HG02623 (cell line): Measurements from ENCODE around the gene KNCN.

Experiments
- ATAC-seq: cut with Tn5 transposase; IDR thresholded peaks from one replicate; pipeline ENCODE4 v1.9.1; 2021; ENCODE audit warnings: moderate library complexity; ENCODE audit not compliant: unreplicated experiment

KNCN gene

GRCh38 chr1:46525253-46525983 lies 26.0 kb downstream of the KNCN start:
- ATAC-seq, result no peak

DNA sequence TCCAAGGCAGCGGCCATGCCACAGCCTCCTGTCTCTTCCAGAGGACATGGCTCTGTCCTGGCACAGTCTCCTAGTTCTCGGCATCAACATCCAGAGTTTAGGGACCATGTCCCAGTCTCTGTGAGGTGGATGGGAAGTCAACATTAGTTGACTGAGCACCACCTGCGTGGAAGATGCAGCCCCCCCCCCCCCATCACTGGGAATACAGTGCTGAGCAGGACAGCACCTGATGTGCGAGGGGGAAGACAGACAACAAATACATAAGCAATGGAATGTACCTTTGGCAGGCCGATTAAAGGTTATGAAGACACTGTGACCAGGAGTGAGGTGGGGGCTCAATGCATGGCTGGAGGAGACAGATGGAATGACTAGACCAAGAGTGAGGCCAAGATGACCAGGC lies 26.6 kb downstream of the KNCN start:
- ATAC-seq, result no peak

- no peak for ATAC-seq
Observed at GRCh38 chr1:46523496-46524353, 27.7 kb downstream of the KNCN start.

DNA sequence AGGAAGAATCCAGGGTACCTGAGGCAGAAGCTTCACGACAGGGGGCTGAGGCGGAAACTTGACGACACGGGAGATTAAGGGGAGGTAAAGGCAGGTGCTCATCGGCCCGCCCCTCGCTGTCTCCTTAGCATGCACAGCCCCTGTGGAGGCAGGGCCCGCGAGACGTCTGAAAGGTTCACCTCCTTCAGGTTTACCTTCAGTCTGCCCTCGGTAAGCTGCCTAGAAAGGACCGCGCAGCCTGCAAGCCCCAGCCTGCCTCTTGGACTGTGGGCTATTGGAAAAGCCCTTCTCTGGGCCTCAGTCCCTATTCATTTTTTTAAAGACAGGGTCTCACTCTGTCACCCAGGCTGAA lies 28.5 kb downstream of the KNCN start:
- ATAC-seq, result no peak

- ATAC-seq, result no peak
Observed at GRCh38 chr1:46522184-46522968, 29.1 kb downstream of the KNCN start.

DNA sequence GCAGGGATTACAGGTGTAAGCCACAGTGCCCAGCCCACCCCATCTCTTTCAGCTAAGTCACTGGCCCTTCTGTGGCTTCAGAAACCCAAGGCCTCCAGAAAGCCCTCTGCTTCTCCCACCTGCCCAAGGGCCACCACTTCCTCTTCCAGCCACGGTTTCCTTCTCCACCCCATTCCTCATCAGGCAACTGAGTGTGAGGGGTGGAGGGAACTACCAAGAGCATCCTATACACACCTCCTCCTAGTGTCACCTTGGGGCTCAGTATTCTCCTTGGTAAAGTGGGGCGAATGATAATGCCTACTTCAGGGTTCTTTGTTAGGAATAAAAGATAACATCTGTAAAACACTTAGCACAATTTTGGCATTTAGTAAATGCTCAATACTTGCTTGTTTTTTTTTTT lies 30.0 kb downstream of the KNCN start:
- ATAC-seq, result no peak

- ATAC-seq, result no peak
Observed at GRCh38 chr1:46520063-46520911, 31.2 kb downstream of the KNCN start.

DNA sequence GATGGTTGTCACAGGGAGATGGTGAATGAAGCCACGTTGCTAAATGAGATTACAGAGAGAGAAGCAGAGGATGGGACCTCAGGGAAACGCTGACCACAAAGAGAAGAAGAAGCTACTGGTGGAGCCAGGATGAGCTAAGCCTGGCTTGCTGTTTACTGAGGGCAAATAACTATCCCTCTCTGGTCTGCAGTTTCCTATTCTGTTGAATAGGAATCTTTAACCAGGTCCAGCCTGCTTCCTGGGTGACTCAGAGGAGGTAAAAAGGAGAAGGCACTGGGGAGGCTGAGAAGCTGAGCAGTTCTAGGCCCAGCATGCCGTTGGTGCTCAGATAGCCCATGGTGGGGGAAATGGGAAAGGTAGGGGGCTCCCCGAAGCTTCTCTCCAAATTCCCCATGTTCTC lies 32.2 kb downstream of the KNCN start:
- ATAC-seq, result no peak

DNA sequence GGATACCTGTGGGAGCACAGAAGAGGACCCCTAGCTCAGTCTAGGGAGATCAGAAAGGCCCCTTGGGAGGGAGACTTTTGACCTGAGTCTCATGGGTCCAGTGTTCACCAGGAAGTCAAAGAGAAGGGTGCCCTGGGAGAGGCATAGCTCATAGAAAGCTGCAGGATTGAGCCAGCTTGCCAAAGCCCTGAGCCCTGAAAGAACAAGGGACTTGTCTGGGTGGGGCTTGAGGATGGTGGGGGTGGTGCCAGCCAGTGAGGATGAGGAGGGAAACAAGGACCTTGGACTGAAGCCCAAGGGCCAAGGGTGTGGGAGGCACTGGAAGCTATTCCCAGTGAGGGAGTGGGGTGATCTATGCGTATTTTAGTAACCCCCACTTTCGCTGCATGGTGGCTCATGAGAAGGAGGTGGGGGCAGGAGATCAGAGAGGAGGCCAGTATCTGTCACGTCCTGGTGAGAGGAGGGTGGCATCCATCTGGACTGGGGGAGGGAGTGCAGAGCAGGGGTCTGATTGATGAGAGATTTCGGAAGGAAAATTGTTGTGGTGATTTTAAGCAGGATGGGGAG lies 33.4 kb downstream of the KNCN start:
- no peak for ATAC-seq

- ATAC-seq, result no peak
Observed at GRCh38 chr1:46517010-46517600, 34.3 kb downstream of the KNCN start.

- no peak for ATAC-seq
Observed at GRCh38 chr1:46516200-46516950, 35.1 kb downstream of the KNCN start.

- no peak for ATAC-seq
Observed at GRCh38 chr1:46515576-46515975, 35.9 kb downstream of the KNCN start.

- no peak for ATAC-seq
Observed at GRCh38 chr1:46513536-46513935, 37.9 kb downstream of the KNCN start.

DNA sequence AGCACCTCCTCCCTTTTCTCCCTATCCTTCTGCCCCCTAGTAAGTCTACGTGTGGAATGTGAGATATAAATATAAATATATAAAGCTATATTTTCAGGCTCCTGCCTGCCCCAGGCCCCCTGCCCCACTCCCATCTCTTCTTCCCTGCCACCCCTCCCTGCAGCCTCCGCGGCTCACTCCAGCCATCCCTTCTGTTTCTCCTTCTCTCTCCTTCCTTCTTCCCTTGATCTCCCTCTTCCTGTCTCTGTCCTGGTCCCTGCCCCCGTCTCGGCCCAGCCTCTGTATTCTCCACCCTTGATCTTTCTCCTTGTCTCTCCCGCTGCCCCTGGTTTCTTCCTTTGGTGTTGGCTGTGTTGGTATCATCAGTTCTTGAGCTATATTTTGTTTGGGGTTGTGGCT lies 38.7 kb downstream of the KNCN start:
- ATAC-seq, result no peak

- no peak for ATAC-seq
Observed at GRCh38 chr1:46512135-46512791, 39.2 kb downstream of the KNCN start.

DNA sequence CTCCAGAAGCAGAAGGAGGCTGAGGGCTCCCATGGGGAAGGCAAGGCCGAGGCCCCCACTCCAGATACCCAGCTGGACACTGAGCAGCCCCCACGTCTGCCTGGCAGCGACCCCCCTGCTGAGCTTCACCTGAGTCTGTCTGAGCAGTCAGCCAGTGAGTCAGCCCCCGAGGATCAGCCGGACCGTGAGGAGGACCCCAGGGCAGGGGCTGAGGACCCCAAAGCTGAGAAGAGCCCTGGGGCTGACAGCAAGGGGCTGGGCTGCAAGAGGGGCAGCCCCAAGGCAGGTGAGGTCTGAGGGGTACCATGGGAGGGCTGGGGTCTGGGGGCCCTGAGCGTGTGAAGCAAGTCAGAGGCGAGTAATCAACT lies 40.5 kb downstream of the KNCN start:
- no peak for ATAC-seq

DNA sequence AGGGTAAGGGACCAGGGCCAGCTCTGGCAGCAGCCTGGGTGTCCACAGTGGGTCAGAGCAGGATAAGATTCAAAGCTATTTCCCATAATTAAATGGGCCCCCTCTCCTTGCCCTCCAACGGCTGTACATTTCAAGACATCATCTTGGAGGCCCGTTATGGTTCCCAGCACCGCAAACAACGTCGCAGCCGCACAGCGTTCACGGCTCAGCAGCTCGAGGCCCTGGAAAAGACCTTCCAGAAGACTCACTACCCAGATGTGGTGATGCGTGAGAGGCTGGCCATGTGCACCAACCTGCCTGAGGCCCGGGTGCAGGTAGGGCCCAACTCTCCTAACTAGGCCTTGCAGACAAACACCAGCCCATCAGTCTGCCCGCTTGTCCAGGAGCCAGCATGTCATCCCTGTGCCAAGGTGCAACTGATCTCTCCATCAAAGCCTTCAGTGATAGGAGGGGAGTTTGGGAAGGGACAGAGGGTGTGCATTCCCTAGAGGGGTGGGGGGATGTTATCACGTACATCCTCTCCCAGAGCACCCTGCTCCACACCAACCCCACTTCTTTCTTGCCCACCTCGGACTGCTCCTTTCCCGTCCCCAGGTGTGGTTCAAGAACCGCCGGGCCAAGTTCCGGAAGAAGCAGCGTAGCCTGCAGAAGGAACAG lies 41.0 kb downstream of the KNCN start:
- ATAC-seq, result no peak

DNA sequence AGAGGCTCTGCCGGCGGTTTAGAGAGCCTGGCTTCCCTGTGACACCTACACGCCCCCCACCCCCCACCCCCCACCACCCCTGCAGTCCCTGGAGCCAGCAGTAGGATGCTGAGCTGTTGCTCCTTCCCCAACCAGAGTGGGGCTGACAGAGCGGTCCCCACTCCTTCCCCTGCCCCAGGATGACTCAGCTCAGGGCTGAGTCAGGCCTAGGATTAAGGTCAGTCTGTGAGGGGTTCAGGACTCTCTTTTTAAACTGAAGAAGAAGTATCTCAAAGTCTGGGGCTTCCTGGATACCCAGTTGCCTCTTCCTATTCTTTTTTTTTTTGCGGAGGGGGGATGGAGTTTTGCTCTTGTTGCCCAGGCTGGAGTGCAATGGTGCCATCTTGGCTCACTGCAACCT lies 42.7 kb downstream of the KNCN start:
- ATAC-seq, result no peak
